ENCODE measurements around the gene SLC43A1.

Gene SLC43A1

DNA sequence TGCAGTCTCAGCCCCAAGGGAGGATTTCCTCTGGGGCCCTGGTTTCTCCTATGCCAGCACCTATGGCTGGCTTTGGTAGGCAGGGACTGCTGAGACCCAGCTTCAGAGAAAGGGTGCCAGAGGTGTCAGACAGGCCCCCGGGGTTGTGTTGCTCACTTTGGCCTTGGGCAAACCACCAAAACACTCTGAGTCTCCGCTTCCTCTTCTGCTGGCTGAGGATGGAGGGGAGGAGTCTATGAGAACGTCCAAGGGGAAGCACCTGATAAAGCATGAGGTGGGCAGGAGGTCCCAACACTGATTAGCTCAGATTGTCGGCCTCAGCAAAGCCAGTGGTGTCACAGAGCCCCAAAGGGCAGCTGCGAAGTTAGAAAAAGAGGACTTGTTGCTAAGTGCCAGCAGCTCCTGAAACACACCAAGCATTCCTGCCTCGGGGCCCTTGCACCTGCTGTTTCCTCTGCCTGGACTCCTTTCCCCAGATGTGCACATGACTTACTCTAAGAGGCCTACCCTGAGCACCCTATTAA lies 32.4 kb upstream of the SLC43A1 start:
- Histone ChIP-seq H3K27me3 (ENCODE audit: insufficient read depth, low read depth) (no peaks in the 10 kb centered on the region), H3K4me3 (IDR thresholded peaks at IDR 0.05; ENCODE audit: insufficient read depth, low read depth, low read length) (no peak overlapping the region), H3K4me1 (ENCODE audit: low read depth, poor library complexity, severe bottlenecking) (peaks cover 7% of the 10 kb centered on the region), H3K9ac (no peak overlapping the region), H3K4me2 (no peak overlapping the region), H3K36me3 (ENCODE audit: insufficient read depth) (0 out of 2 replicates have a peak, but pooled peaks cover 2% of the 10 kb centered on the region), H3K27ac (no peak overlapping the region), H3K79me2 (ENCODE audit: insufficient read depth, low read depth) (no peaks in the 10 kb centered on the region), H2AFZ (ENCODE audit: low read depth) (no peak overlapping the region), H4K20me1 (ENCODE audit: insufficient read depth) (no peaks in the 10 kb centered on the region)
- TF ChIP-seq, protein P1, sequence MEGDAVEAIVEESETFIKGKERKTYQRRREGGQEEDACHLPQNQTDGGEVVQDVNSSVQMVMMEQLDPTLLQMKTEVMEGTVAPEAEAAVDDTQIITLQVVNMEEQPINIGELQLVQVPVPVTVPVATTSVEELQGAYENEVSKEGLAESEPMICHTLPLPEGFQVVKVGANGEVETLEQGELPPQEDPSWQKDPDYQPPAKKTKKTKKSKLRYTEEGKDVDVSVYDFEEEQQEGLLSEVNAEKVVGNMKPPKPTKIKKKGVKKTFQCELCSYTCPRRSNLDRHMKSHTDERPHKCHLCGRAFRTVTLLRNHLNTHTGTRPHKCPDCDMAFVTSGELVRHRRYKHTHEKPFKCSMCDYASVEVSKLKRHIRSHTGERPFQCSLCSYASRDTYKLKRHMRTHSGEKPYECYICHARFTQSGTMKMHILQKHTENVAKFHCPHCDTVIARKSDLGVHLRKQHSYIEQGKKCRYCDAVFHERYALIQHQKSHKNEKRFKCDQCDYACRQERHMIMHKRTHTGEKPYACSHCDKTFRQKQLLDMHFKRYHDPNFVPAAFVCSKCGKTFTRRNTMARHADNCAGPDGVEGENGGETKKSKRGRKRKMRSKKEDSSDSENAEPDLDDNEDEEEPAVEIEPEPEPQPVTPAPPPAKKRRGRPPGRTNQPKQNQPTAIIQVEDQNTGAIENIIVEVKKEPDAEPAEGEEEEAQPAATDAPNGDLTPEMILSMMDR (conservative IDR thresholded peaks at IDR 0.05; ENCODE audit: low read depth, low read length): no peak

DNA sequence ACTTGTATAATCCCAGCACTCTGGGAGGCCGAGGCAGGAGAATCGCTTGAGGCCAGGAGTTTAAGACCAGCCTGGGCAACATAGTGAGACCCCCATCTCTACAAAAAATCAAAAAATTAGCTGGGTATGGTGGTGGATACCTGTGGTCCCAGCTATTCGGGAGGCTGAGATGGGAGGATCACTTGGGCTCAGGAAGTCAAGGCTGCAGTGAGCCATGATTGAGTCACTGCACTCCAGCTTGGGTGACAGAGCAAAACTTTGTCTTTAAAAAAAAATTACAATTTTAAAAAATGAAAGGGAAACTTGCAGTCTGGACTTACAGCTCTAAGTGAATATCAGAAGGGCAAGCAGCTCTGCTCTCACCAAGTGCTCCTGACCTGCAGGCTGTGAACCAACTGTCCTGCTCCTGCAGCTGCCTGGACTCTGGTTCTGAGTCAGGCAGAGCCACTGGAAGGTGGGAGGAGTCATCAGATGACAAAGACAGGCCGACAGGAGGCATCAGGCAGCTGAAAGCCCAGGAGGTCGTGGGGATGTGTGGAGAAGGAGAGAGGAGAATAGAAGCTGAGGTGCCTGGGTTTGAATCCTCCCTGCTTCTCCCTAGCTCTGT lies 31.5 kb upstream of the SLC43A1 start:
- no peak overlapping the region for H3K27ac ChIP-seq
- no peak overlapping the region for H3K4me3 ChIP-seq (IDR thresholded peaks at IDR 0.05; ENCODE audit: insufficient read depth, low read depth, low read length)
- no peaks in the 10 kb centered on the region for H4K20me1 ChIP-seq (ENCODE audit: insufficient read depth)
- H3K79me2 ChIP-seq (ENCODE audit: insufficient read depth, low read depth): no peaks in the 10 kb centered on the region
- TF ChIP-seq, protein P1 (conservative IDR thresholded peaks at IDR 0.05; ENCODE audit: low read depth, low read length): no peak
- no peaks in the 10 kb centered on the region for H3K36me3 ChIP-seq (ENCODE audit: insufficient read depth)
- no peaks in the 10 kb centered on the region for H3K27me3 ChIP-seq (ENCODE audit: insufficient read depth, low read depth)
- H3K4me2 ChIP-seq: no peak overlapping the region
- no peak overlapping the region for H2AFZ ChIP-seq (ENCODE audit: low read depth)
- no peak overlapping the region for H3K9ac ChIP-seq
- peaks cover 7% of the 10 kb centered on the region for H3K4me1 ChIP-seq (ENCODE audit: low read depth, poor library complexity, severe bottlenecking)

GRCh38 chr11:57546451-57546850 lies 30.9 kb upstream of the SLC43A1 start:
- H3K79me2 ChIP-seq (ENCODE audit: insufficient read depth, low read depth): no peaks in the 10 kb centered on the region
- H3K4me3 ChIP-seq (IDR thresholded peaks at IDR 0.05; ENCODE audit: insufficient read depth, low read depth, low read length): no peak overlapping the region
- TF ChIP-seq, protein P1 (conservative IDR thresholded peaks at IDR 0.05; ENCODE audit: low read depth, low read length): no peak
- no peaks in the 10 kb centered on the region for H3K27me3 ChIP-seq (ENCODE audit: insufficient read depth, low read depth)
- peaks cover 7% of the 10 kb centered on the region for H3K4me1 ChIP-seq (ENCODE audit: low read depth, poor library complexity, severe bottlenecking)
- no peak overlapping the region for H3K4me2 ChIP-seq
- H3K36me3 ChIP-seq (ENCODE audit: insufficient read depth): no peaks in the 10 kb centered on the region
- H3K9ac ChIP-seq: no peak overlapping the region
- no peak overlapping the region for H2AFZ ChIP-seq (ENCODE audit: low read depth)
- no peak overlapping the region for H3K27ac ChIP-seq
- no peaks in the 10 kb centered on the region for H4K20me1 ChIP-seq (ENCODE audit: insufficient read depth)

GRCh38 chr11:57545883-57546282 lies 30.4 kb upstream of the SLC43A1 start:
- TF ChIP-seq, protein P1 (conservative IDR thresholded peaks at IDR 0.05; ENCODE audit: low read depth, low read length): no peak
- no peak overlapping the region for H3K9ac ChIP-seq

More at GRCh38 chr11:57545883-57546282, 30.4 kb upstream of the SLC43A1 start:
- Histone ChIP-seq H3K27me3 (ENCODE audit: insufficient read depth, low read depth) (no peaks in the 10 kb centered on the region), H2AFZ (ENCODE audit: low read depth) (no peak overlapping the region), H3K4me3 (IDR thresholded peaks at IDR 0.05; ENCODE audit: insufficient read depth, low read depth, low read length) (no peak overlapping the region), H3K4me2 (no peak overlapping the region), H3K79me2 (ENCODE audit: insufficient read depth, low read depth) (no peaks in the 10 kb centered on the region), H4K20me1 (ENCODE audit: insufficient read depth) (no peaks in the 10 kb centered on the region), H3K36me3 (ENCODE audit: insufficient read depth) (no peaks in the 10 kb centered on the region), H3K4me1 (ENCODE audit: low read depth, poor library complexity, severe bottlenecking) (peaks cover 7% of the 10 kb centered on the region), H3K27ac (no peak overlapping the region)
